H54 (cell line): ENCODE measurements around the gene LRRC26.
"Not testable (repeated sequence)": the region's sequence is repeated elsewhere in the genome, so short reads cannot be mapped to it uniquely, and the experiment has no call there.

Experiments used
- DNase-seq: peaks from one replicate; pipeline ENCODE4 v3.0.0; 2011; ENCODE audit warnings: low spot score, mixed read lengths; ENCODE audit not compliant: insufficient read length
- FAIRE-seq: peaks from 3 replicates; lab custom pipeline; 2011; peaks lifted over from hg19 to GRCh38; lab: Jason Lieb, UNC
- POLR2A ChIP-seq: IDR thresholded peaks from 2 replicates; pipeline ENCODE4 v1.6.1; 2011; ENCODE audit warnings: low read depth, mild to moderate bottlenecking, low read length

LRRC26 gene

GRCh38 chr9:137140151-137141012 lies 29.5 kb downstream of the LRRC26 start:
- no peak for TF ChIP-seq POLR2A
- FAIRE-seq (no peak), DNase-seq (no peak)

- no peak for TF ChIP-seq POLR2A
- DNase-seq (no peak), FAIRE-seq (no peak)
Measured at GRCh38 chr9:137139468-137140150, 30.2 kb downstream of the LRRC26 start.

- TF ChIP-seq POLR2A = no peak
- DNase-seq = no peak
- no peak for FAIRE-seq
Measured at GRCh38 chr9:137138722-137139467, 31.0 kb downstream of the LRRC26 start, which contains the start of gene GRIN1. TSS of gene GRIN1 (plus strand) at chr9:137139154. CDS start at chr9:137139487, 333 bp downstream.

GRCh38 chr9:137138058-137138721 lies 31.7 kb downstream of the LRRC26 start:
- FAIRE-seq = no peak
- TF ChIP-seq POLR2A = no peak
- peak; percentile 95 for DNase-seq

GRCh38 chr9:137136881-137137607 lies 32.8 kb downstream of the LRRC26 start:
- FAIRE-seq (no peak), DNase-seq (no peak)
- TF ChIP-seq POLR2A = no peak

- no peak for DNase-seq
- FAIRE-seq = no peak
- TF ChIP-seq POLR2A = no peak
Measured at GRCh38 chr9:137136261-137136880, 33.5 kb downstream of the LRRC26 start.

GRCh38 chr9:137135154-137135553 lies 34.7 kb downstream of the LRRC26 start:
- DNase-seq, FAIRE-seq: not testable (repeated sequence)

GRCh38 chr9:137134191-137134590 lies 35.7 kb downstream of the LRRC26 start:
- DNase-seq (no peak), FAIRE-seq (no peak)
- TF ChIP-seq POLR2A = no peak

- no peak for DNase-seq
- FAIRE-seq = no peak
- TF ChIP-seq POLR2A = no peak
Measured at GRCh38 chr9:137130176-137130755, 39.6 kb downstream of the LRRC26 start.

GRCh38 chr9:137129456-137130175 lies 40.2 kb downstream of the LRRC26 start:
- FAIRE-seq = peak; percentile 62
- peak; percentile 91 for TF ChIP-seq POLR2A
- peak; percentile 100 for DNase-seq

- DNase-seq (no peak), FAIRE-seq (no peak)
- TF ChIP-seq POLR2A = no peak
Measured at GRCh38 chr9:137128862-137129455, 40.9 kb downstream of the LRRC26 start.
